Activated CD4-positive, alpha-beta T cell treated with anti-CD3 and anti-CD28 coated beads, Interleukin-2, amount 50 U/mL, for 48 hours (primary cell): Measurements from ENCODE around the gene OR5M3.

Experiments
- DNase-seq, 2 experiments: peaks; one replicate each; pipeline ENCODE4 v3.0.0-alpha.2; 2020

Gene OR5M3

DNA sequence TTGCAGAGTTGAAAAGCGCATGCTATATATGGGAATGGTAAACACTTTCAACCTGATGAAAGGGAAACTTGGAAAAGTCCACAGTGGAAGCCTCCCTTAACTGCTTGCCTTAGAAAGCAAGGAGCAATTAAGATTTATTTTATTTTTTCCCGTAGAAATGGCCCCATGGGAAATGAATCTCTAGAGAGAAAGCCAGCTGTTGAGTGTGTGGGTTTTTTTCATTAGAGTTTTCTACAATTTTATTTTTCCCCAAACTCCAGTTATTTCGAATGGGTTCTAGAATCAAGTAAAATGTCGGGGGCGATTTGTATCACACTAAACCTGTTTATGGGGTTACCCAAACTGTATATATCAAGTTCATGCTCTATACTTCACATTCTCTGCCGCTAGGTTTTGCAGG, at the start of gene OR5M3:
OR5M3 (minus strand) TSS at position 101 of the 400 bp plus-strand sequence. CDS start 2,855 bp downstream, outside the sequence.
- DNase-seq = no peak

DNA sequence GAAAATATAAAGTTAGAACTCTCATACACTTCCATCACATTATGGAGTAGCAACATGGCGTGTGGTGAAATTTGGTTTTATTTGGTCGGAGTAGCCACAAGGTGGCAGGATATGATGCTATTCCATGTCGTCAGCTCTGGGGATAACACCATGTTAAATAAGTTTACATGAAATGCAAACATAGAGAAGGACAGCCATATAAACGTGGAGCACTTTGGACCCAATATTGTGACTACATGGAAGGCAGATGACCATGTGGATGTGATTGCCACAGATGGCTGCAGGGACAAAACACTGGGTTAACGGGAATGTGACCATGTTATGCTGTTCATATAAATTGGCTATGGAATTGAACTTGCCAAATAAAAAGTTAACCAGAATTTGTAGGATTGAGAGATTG, 48.9 kb upstream of the OR5M3 start:
- no peak for DNase-seq

DNA sequence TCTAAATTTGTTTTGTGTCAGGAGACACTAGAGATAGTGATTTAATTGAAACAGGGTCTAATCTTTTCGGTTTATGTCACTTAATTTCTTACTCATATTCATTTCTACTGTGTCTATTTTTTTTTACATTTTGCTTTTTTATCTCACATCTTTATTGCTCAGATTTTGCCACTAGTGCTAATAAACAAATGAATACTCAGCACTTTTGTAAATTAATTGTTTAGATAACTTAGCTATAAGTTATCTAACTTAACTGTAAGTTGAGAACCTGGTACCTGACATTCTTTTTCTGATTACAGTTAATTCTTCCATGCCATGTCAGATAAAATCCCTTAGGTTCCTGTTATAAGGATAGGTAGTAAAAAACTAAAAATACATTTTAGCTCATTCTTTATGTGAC, 40.1 kb upstream of the OR5M3 start:
- DNase-seq = no peak

DNA sequence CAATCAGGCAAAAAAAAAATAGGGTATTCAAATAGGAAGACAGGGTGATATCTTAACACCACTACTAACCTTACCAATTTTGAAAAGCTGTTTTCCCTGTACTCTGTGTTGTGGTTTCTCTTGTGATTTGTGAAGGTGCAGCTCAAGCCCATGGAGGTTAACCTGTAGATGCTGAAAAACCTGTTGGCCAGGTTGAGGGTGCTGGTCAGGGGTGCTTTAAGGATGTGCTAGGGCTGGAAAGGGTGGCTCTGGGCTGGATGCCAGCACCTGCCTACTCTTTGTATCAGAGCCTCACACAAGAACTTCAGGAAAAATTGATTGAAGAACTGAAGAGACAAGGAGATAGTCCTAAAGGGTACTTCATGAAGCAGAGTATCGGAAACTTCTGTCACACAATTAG, 36.3 kb upstream of the OR5M3 start:
- DNase-seq = no peak

DNA sequence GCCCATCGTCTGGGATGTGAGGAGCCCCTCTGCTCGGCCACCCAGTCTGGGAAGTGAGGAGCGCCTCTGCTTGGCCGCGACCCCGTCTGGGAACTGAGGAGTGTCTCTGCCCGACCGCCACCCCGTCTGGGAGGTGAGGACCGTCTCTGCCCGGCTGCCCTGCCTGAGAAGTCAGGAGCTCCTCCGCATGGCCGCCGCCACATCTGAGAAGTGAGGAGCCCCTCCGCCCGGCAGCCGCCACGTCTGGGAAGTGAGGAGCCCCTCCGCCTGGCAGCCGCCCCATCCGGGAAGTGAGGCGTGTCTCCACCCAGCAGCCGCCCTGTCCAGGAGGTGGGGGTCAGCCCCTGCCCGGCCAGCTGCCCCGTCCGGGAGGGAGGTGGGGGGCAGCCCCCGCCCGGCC, 23.9 kb upstream of the OR5M3 start:
- DNase-seq = no peak

DNA sequence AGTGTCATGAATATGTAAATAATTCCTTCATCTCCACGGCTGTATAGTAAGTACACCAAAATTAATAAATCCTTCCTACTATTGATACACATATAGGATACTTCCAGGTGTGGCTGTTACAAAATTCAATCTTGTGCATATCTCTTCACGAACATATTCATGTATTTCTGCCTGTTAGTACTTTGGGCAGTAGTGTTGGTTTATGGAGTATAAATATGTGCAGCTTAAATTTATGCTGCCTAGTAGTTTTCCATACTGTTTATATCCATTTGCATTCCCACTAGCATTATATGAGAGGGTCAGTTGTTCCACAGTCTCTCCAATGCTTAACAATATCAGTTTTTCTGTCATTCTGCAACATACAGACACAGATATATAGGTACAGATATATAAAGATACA, 22.0 kb upstream of the OR5M3 start:
- no peak for DNase-seq

DNA sequence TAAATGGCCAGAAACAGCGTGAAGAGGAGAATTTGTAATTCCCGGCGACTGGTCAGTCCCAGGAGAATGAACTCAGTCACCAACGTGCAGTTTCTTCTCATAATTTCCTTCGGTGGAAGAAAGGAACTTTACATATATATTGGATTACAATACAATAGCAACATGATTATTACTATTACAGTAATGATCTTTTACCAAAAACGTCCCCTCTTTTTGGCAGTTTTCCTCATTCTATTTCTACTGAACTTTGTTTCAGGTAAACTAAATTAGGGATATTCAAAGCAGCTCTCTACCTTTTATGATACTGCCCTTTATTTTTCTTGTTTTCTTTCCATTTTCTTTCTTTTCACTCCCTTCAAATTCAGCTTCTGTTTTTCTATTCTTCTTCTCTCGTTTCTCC, 18.1 kb upstream of the OR5M3 start, which contains the start of gene OR5M8:
OR5M8 (minus strand) TSS at position 101 of the 400 bp plus-strand sequence; CDS start at position 101, 0 bp downstream.
- no peak for DNase-seq

DNA sequence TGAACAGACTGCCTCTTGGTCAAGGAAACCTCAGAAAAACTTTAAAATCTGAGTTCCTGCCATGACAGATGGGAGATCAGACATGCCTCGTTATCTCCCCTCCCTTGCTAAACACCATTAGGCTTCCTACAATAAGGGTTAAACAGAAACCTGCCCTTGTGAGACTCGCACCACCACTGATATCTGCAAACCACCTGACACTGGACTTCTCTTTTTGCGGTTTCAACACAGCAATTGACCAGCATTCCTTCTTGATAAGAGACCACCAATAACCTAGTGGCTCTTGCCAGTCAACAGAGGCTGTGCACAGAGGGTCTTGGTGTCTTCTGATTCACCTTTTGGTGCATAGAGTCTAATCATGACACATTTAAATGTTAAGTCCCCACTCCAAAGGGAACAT, 13.6 kb upstream of the OR5M3 start:
- no peak for DNase-seq

DNA sequence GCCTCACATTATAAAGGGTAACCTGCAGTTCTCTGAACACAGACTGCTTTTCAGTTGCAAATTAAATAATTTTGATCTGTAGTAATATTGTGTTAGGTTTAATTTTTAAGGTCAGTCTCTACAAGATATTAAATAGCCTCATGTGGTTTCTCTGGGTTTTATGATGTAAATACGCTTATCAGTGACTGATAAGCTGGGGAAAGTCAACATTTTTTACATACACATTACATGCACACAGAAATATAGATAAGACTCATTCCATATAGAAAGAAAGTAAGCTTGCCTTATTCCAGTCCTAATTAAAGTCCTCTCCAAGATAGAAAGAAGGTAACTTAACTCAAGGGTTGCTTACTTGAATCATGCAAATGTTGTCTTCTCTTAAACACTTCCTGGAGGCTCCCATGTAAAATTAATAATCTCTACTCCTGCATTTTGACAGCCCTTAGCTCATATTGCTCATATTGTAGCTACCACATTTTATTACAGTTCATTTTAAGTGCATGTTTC, 1.6 kb upstream of the OR5M3 start:
- no peak for DNase-seq

DNA sequence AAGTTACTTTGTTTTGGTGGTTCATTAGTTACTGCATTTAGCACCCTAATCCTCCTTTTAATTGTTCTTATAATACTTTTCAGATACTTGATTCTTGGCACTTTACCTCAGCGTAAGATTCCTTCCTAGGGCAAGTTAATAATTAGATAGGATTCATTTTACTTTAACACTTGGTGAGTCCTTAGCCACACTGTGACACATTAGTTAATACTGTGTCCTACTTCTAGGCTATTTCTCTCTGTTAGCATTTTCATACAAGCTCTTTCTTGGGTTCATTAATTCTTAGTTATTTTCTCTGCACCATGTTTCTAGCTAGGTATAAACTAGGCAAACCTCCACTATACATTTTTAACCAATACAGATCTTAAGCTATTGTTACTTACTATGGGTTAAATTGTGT, 16.1 kb downstream of the OR5M3 start:
- no peak for DNase-seq

DNA sequence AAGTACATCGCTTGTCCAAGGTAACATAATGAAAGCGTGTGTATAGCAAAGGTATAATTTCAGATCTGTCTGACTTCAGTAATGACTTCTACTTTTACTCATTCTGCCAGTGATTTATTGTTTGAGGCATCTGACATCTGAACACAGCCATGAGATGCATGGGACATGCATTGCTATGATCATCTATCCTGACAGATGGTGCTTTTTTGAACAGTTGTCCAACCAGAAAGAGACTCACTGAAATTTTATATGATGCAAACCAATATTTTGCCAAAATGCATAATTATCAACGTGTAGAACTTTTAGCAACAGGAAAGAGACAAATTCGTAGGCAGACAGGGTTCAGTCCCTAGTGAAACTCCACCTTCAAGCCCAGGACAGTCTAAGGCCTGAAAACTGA, 19.6 kb downstream of the OR5M3 start:
- no peak for DNase-seq
